Esophagus (tissue), 2 donors: ENCODE measurements around the gene TAAR9. TPM values are rescaled to one million over a fixed set of nuclear protein-coding genes. Genes with fewer than 3 reads are reported as not detected.

Source experiments
- H3K27ac ChIP-seq, 2 donors: one replicate each; pipeline ENCODE4 v1.5.1; 2013; ENCODE audit warnings: low read depth in 2 of 2, mild to moderate bottlenecking in 2 of 2, inconsistent platforms in 1 of 2, low read length in 1 of 2, moderate library complexity in 1 of 2
- H3K27me3 ChIP-seq, 2 donors: one replicate each; pipeline ENCODE4 v1.6.1; 2013; ENCODE audit warnings: low read length in 2 of 2, control low read depth in 1 of 2, mild to moderate bottlenecking in 1 of 2; ENCODE audit not compliant: insufficient read depth in 2 of 2, control insufficient read depth in 1 of 2
- H3K36me3 ChIP-seq, 2 donors: one replicate each; pipeline ENCODE4 v1.6.1; 2013; ENCODE audit warnings: low read length in 1 of 2; ENCODE audit not compliant: control insufficient read depth in 2 of 2, insufficient read depth in 2 of 2
- H3K4me1 ChIP-seq, 2 donors: one replicate each; pipeline ENCODE4 v1.6.1; 2013; ENCODE audit warnings: low read length in 1 of 2; ENCODE audit not compliant: control insufficient read depth in 2 of 2, insufficient read depth in 2 of 2
- H3K4me3 ChIP-seq, 2 donors: one replicate each; pipeline ENCODE4 v1.5.1; 2013; ENCODE audit warnings: low read length in 2 of 2, mild to moderate bottlenecking in 2 of 2, low read depth in 1 of 2, moderate library complexity in 1 of 2
- H3K9me3 ChIP-seq, 2 donors: one replicate each; pipeline ENCODE4 v1.6.1; 2013; ENCODE audit warnings: mild to moderate bottlenecking in 2 of 2, low read depth in 1 of 2, low read length in 1 of 2, moderate library complexity in 1 of 2; ENCODE audit not compliant: control insufficient read depth in 2 of 2, insufficient read depth in 1 of 2
- WGBS, 2 donors: extraction: QIAGEN DNeasy Blood & Tissue Kit; methylation state at CpG; one replicate each; pipeline ENCODE4 v1.1.7; 2013; 5-methylcytosine and 5-hydroxymethylcytosine counted together
- polyA plus RNA-seq, 2 donors: library from polyadenylated mRNA; stranded (reverse); fragments of 200-250 nt; gene quantifications; one replicate each; pipeline ENCODE4 v1.2.3, GENCODE V29; 2013
- donor health status: healthy with polysubstance abuse.
- donor health status: Bipolar disorder and iron deficiency.

Gene TAAR9
- polyA plus RNA-seq, 2 donors = not detected

- no peak overlapping the region for H3K4me3 ChIP-seq
- 45 to 54% methylated on average over 4 of the region's 4 CpGs for WGBS, 2 donors
These were observed 31.1 kb downstream of the TAAR9 start for GRCh38 chr6:132569170-132569569.

GRCh38 chr6:132570221-132570777, 32.2 kb downstream of the TAAR9 start, which contains the start of gene TAAR6:
TSS of gene TAAR6 (plus strand) at chr6:132570322. CDS start at chr6:132570322, 0 bp downstream.
- Histone ChIP-seq H3K27me3 (peaks cover 0 to 2% of the 10 kb centered on the region in 2 donors), H3K27ac (no peak within 1 kb of the TSS), H3K4me1 (no peaks in the 10 kb centered on the region), H3K4me3 (no peak within 1 kb of the TSS), H3K9me3 (no peaks in the 10 kb centered on the region), H3K36me3 (no peaks in the 10 kb centered on the region)
- whole genome bisulfite sequencing, 2 donors = 77 to 81% methylated on average over 15 of the region's 15 CpGs

More at GRCh38 chr6:132569170-132569569, 31.1 kb downstream of the TAAR9 start:
- peaks cover 0 to 2% of the 10 kb centered on the region in 2 donors for H3K27me3 ChIP-seq
- no peak overlapping the region for H3K27ac ChIP-seq
- H3K36me3 ChIP-seq = no peaks in the 10 kb centered on the region
- no peaks in the 10 kb centered on the region for H3K9me3 ChIP-seq
- H3K4me1 ChIP-seq = no peaks in the 10 kb centered on the region

GRCh38 chr6:132571774-132572173, 33.7 kb downstream of the TAAR9 start:
- no peaks in the 10 kb centered on the region for H3K9me3 ChIP-seq
- no peak overlapping the region for H3K27ac ChIP-seq
- H3K4me3 ChIP-seq = no peak overlapping the region
- peaks cover 0 to 2% of the 10 kb centered on the region in 2 donors for H3K27me3 ChIP-seq
- no peaks in the 10 kb centered on the region for H3K36me3 ChIP-seq
- H3K4me1 ChIP-seq = no peaks in the 10 kb centered on the region

- Histone ChIP-seq H3K4me3 (no peak overlapping the region), H3K27ac (no peak overlapping the region), H3K9me3 (no peaks in the 10 kb centered on the region), H3K4me1 (no peaks in the 10 kb centered on the region), H3K27me3 (no peaks in the 10 kb centered on the region), H3K36me3 (no peaks in the 10 kb centered on the region)
- WGBS, 2 donors = 84 to 86% methylated on average over 1 of the region's 1 CpG
These were observed 46.6 kb downstream of the TAAR9 start for GRCh38 chr6:132584698-132585097.

GRCh38 chr6:132587424-132587823, 49.3 kb downstream of the TAAR9 start:
- Histone ChIP-seq H3K27ac (no peak overlapping the region), H3K9me3 (no peaks in the 10 kb centered on the region), H3K4me3 (no peak overlapping the region), H3K27me3 (no peaks in the 10 kb centered on the region), H3K4me1 (no peaks in the 10 kb centered on the region), H3K36me3 (no peaks in the 10 kb centered on the region)
- 56 to 69% methylated on average over 2 of the region's 2 CpGs for WGBS, 2 donors

Other genes starting within 250 kb of the TAAR9 start
- 10 to 100 TPM in 1 of 2 donors, 1 to 10 TPM in 1; 9.0 to 15.4 TPM for gene MOXD1, start 136.8 kb upstream of the TAAR9 start, polyA plus RNA-seq
- 10 to 100 TPM in 1 of 2 donors, 1 to 10 TPM in 1; 9.0 to 19.2 TPM for gene STX7, start 25.2 kb upstream of the TAAR9 start, polyA plus RNA-seq
- not detected for gene TAAR8, start 14.4 kb downstream of the TAAR9 start, polyA plus RNA-seq
- gene TAAR6, start 32.0 kb downstream of the TAAR9 start, polyA plus RNA-seq = not detected
- not detected for gene TAAR5, start 51.5 kb downstream of the TAAR9 start, polyA plus RNA-seq
- gene TAAR2, start 86.0 kb downstream of the TAAR9 start, polyA plus RNA-seq = not detected
- gene TAAR1, start 120.9 kb downstream of the TAAR9 start, polyA plus RNA-seq = not detected
- gene VNN1, start 175.8 kb downstream of the TAAR9 start, polyA plus RNA-seq = under 1 TPM; 0.28 to 0.29 TPM
- under 1 TPM; 0.35 to 0.45 TPM for gene VNN2, start 219.6 kb downstream of the TAAR9 start, polyA plus RNA-seq